Hematopoietic multipotent progenitor cell (in vitro differentiated cells): Measurements from ENCODE around the gene COL15A1. TPM values are rescaled to one million over a fixed set of nuclear protein-coding genes. Genes with fewer than 3 reads are reported as not detected.
"Not testable (repeated sequence)": the region's sequence is repeated elsewhere in the genome, so short reads cannot be mapped to it uniquely, and the experiment has no call there.

ENCODE experiments used
- DNase-seq, 3 donors: peaks; one replicate each; pipeline ENCODE4 v3.0.0-alpha.2; 2011 to 2015; ENCODE audit warnings: low read depth in 2 of 3, low spot score in 2 of 3
- total RNA-seq: library from RNA; depleted of rRNA; stranded (reverse); fragments of >200 nt; gene quantifications from one replicate; pipeline ENCODE4 v1.2.3, GENCODE V29; 2012

The COL15A1 gene
- total RNA-seq, result under 0.01 TPM

GRCh38 chr9:98943682-98944056 is at the start of gene COL15A1:
Gene COL15A1 (plus strand): TSS chr9:98943907. CDS start chr9:98944062, 155 bp downstream.
- DNase-seq, result peak in 1 of 3 donors; percentile 9

- DNase-seq, result no peak
These were observed 49.5 kb upstream of the COL15A1 start for GRCh38 chr9:98894171-98894570.

GRCh38 chr9:98894761-98895160 is 48.9 kb upstream of the COL15A1 start:
- DNase-seq, result no peak

GRCh38 chr9:98896632-98897031 is 47.1 kb upstream of the COL15A1 start:
- no peak for DNase-seq

- DNase-seq, result no peak
These were observed 46.0 kb upstream of the COL15A1 start for GRCh38 chr9:98897745-98898144.

GRCh38 chr9:98899408-98900056 is 44.2 kb upstream of the COL15A1 start:
- DNase-seq, result peak in 2 of 3 donors; percentile 25 to 74

DNA sequence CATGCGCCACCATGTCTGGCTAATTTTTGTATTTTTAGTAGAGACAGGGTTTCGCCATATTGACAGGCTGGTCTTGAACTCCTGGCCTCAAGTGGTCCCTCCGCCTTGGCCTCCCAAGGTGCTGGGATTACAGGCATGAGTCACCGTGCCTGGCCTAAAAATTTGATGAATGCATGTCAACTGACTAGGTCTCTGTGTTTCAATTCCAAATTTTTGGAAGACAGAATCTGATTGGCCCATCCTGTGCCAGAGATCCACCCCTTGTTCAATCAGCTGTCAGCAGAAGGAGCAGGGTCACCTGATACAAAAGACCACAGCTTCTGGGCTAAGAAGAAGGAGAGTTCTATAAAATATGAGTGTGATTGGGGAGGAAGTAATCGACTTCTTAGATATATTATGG is 43.5 kb upstream of the COL15A1 start:
- no peak for DNase-seq

GRCh38 chr9:98900725-98901124 is 43.0 kb upstream of the COL15A1 start:
- no peak for DNase-seq

GRCh38 chr9:98901843-98902242 is 41.9 kb upstream of the COL15A1 start:
- not testable (repeated sequence) for DNase-seq

DNA sequence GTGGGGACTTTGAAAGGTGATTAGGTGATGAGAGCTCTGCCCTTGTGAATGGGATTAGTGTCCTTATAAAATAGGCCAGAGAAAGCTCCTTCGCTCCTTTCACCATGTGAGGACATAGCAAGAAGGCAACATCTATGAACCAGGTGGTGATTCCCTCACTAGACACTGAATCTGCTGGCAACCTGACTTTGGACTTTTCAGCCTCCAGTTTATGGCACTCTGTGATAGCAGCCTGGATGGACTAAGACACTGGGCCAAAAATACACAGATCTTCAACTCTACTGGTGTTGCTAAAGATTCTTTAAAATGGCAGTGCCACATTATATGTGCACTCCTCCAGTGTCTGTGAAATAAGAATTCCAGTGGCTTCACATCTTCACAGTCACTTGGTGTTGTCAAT is 41.2 kb upstream of the COL15A1 start:
- no peak for DNase-seq

- DNase-seq, result no peak
These were observed 40.8 kb upstream of the COL15A1 start for GRCh38 chr9:98902925-98903324.

- no peak for DNase-seq
These were observed 39.7 kb upstream of the COL15A1 start for GRCh38 chr9:98903961-98904411.

DNA sequence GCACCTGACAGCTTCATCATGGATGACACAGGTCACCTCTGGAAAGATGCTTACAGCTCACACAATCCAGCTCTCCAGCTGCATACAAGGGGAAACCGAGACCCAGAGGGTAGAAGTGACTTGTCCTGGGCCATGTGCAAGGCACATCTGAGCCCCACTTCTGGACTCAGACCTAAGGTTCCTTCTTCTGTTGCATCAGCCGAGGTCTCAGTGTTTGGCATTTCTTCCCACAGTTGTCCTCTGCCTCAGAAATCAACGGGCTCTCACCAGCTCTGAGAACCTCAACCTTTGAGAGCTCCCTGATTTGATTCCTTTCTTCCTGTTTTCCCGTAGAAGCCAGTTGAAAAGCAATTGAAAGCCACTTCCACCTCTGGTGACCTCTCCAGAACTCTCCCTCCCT is 38.7 kb upstream of the COL15A1 start:
- no peak for DNase-seq

DNA sequence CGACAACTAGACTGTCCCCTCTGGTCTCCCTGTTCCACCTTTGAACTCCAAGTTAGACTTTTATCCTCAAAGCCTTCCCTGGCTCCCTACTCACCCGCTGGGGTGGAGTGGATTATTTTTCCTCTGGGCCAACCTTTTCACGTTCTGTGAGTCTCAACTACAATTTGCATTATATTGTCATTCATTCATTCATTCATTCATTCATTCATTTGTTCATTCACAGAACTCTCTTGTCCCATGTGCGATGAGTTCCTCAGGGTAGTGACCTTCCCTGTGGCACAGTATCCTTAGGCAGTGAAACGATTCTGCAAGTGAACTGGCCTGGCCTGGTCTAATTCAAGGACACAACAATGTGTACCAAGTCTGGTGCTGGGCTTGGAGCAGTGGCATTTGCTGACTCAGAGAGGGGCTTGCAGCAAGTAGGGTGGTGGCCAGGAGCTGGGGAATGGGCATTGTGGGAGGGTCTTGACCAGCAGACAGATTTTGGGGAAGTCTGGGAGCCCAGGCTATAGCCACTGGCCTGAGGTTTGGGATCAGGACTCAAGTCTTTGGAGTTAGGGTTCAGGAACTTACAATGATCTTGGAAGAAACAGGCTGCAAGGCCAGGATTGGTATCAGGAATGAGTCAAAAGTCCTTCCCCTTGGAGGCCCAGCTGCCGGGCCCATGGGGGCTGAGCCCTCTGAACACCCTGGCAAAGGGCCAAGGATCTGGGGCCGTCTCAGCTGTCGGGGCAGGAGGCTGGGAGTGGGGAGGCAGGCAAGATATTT is 37.2 kb upstream of the COL15A1 start:
- DNase-seq, result no peak

DNA sequence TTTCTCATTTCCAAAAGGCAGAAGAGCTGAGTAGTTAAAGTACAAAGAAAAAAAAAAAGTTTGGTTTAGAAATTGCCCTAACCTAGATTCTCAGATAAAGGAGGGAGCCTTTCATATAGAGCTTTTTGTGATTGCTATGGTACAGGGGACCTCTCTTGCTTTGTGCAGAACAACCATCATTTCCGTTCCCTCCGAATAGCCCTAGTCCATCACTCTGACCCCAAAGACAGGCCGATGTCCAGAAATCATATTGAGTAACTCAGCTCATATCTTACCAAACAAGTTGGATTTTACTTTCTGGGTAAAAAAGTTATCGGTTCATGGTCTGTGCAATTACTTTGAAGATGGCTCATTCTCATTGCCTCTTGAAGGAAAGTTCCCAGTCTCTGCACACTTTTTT is 36.7 kb upstream of the COL15A1 start:
- DNase-seq, result no peak

DNA sequence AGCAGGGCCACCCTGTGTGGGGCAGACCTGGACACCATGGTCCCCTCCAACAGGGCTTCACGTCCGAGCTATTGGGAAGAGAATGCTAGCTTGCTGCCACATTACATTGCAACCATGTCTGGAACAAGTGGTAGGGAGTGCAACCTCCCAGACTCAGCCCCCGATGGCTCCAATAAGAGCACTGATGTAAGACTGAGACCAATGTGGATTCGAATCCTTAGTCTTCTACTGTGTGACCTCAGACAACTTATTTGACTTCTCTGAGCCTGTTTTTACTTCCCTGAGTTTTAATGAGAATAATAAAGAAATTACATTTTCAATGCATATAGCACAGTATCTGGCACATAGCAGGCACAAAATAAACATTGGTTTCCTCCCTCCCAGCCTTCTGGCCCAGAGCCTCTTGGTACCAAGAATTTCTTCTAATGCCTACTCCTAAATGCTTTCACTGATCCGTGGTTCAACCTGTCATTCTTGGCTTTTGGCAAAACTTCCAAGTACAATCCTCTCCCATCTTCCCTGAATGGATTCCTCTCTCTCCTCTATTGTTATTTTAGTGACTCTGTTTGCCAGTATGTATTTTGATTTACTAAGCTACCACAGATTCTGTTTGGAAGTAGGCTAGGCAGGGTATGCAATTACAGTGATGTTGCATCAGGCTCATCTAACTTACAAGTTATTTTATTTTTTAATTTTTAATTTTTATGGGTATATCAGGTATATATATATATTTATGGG is 34.6 kb upstream of the COL15A1 start:
- DNase-seq, result no peak

- no peak for DNase-seq
These were observed 33.8 kb upstream of the COL15A1 start for GRCh38 chr9:98909935-98910334.

DNA sequence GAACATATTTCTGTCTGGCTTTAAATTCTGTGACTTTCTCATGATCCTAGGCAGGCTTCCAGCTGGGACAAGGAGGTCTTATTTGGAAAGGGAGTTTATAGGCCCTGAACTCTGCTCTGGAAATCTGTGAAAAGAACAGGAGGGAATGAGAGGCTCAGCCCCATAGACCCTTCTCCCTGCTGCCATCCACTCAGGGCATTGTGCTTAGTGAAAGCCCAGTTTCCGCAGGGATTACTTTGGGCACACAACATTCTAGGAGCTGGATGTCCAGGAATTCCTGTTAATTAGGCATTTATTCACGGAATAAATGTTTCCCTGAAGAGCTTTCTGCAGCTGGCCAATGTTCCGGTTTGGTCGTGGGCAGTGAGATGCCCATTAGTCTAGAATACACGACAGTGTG is 32.7 kb upstream of the COL15A1 start:
- no peak for DNase-seq

- DNase-seq, result not testable (repeated sequence)
These were observed 32.0 kb upstream of the COL15A1 start for GRCh38 chr9:98911738-98912137.

- DNase-seq, result no peak
These were observed 31.3 kb upstream of the COL15A1 start for GRCh38 chr9:98912450-98912849.

GRCh38 chr9:98913044-98913443 is 30.7 kb upstream of the COL15A1 start:
- no peak for DNase-seq

DNA sequence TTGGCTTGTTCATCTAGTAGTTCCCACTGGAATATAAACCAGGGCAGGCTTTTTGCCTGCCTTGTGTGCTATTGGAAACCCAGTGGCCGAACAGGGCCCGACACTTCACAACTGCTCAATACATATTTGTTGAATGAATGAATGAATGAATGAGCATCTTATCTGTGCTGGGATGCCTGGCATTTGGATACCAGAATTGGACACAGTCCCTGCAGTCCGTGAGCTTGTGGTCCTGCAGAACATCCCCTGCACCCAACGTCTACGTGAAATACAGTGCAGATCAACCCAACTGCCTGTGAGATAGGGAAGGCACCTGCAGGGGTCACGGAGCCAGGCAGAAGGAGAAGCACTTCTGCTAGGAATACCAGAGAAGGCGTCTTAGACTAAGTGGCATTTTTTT is 30.0 kb upstream of the COL15A1 start:
- DNase-seq, result no peak
